Ovary (tissue), 9 donors: ENCODE measurements around the gene SLC38A1. TPM values are rescaled to one million over a fixed set of nuclear protein-coding genes. Genes with fewer than 3 reads are reported as not detected.

Source experiments
- DNase-seq, 5 donors: peaks; one replicate each; pipeline ENCODE4 v3.0.0-alpha.2; 2019 to 2020
- H3K27ac ChIP-seq, 2 donors: fragments of 200-600 bp; one replicate each; pipeline versions ENCODE4 v1.5.1 to v1.8.0; 2019 to 2022
- H3K27me3 ChIP-seq: fragments of 200-600 bp; one replicate; pipeline ENCODE4 v1.8.0; 2022
- H3K36me3 ChIP-seq: fragments of 200-600 bp; sonication (generic); one replicate; pipeline ENCODE4 v1.5.1; 2019
- H3K4me1 ChIP-seq: one replicate; pipeline ENCODE4 v1.8.1; 2013; ENCODE audit warnings: mild to moderate bottlenecking, moderate library complexity; ENCODE audit not compliant: insufficient read depth
- H3K4me3 ChIP-seq: fragments of 200-600 bp; sonication (generic); one replicate; pipeline ENCODE4 v1.5.1; 2017
- H3K9me3 ChIP-seq, 2 donors: fragments of 200-600 bp in 1 of 2; sonication (generic) in 1 of 2; one replicate each; pipeline versions ENCODE4 v1.5.1 to v1.8.1; 2013 to 2019; ENCODE audit warnings: mild to moderate bottlenecking in 1 of 2, moderate library complexity in 1 of 2
- CTCF ChIP-seq, 3 donors: fragments of 450-650 bp in 2 of 3; fragments of 200-600 bp in 1 of 3; IDR thresholded peaks; one replicate each; pipeline versions ENCODE4 v1.5.1 to v1.8.0; 2016 to 2022; ENCODE audit warnings: antibody characterized with exemption in 3 of 3, mild to moderate bottlenecking in 1 of 3
- EP300 ChIP-seq: sonication (generic); formaldehyde crosslinking; IDR thresholded peaks from one replicate; pipeline ENCODE4 v1.6.1; 2017; ENCODE audit warnings: antibody characterized with exemption
- POLR2A ChIP-seq: fragments of 450-650 bp; IDR thresholded peaks from one replicate; pipeline ENCODE4 v1.6.1; 2017; ENCODE audit warnings: antibody characterized with exemption, mild to moderate bottlenecking, moderate library complexity
- WGBS, 3 donors: extraction: QIAGEN DNeasy Blood & Tissue Kit in 1 of 3; methylation state at CpG; one replicate each; pipeline versions ENCODE4 v1.1.5 to v1.1.7; 2013 to 2017; 5-methylcytosine and 5-hydroxymethylcytosine counted together
- intact Hi-C, 4 donors: fragments of 100-400 bp; cut with DNase I; formaldehyde crosslinking; loops; one replicate each; pipeline versions ENCODE4 v1.11.0 to v1.15.1; 2022 to 2023
- polyA plus RNA-seq, 2 donors: library from polyadenylated mRNA; stranded (reverse); fragments of 200-250 nt in 1 of 2; fragments of 350-450 nt in 1 of 2; fragmentation: Illumina TruSeq in 1 of 2; extraction: RNeasy Lipid Tissue Mini Kit (QIAGEN cat#74804) in 1 of 2; gene quantifications; one replicate each; pipeline ENCODE4 v1.2.3, GENCODE V29; 2013 to 2014
- total RNA-seq, 7 donors: library from RNA; depleted of rRNA in 2 of 7; stranded (reverse); fragments of >200 nt in 2 of 7; fragmentation: NEBNext Ultra II Directional in 3 of 7; extraction: Animal tissue kit (Norgen Biotek cat#: 25700) in 3 of 7; gene quantifications; one replicate each; pipeline versions ENCODE4 v1.1.0 to v1.2.4, GENCODE V29; 2016 to 2023
- donor health status: DM: no; HTN: no; CAD: no; lungs with moderate emphysema.
- donor health status: DM: no; HTN: no; CAD: no.
- donor health status: Bipolar disorder and iron deficiency.
- donor health status: DM: yes; HTN: yes; CAD: no.
- donor health status: DM: no; HTN: no; CAD: no.
- donor health status: DM: yes; HTN: yes; CAD: no.

Gene SLC38A1
- total and polyA plus RNA-seq, 9 donors: 4.6 to 86.3 (median 27.9) TPM

GRCh38 chr12:46219132-46219876 lies 49.5 kb downstream of the SLC38A1 start:
- H3K4me3 ChIP-seq: no peak overlapping the region
- no peaks in the 10 kb centered on the region for H3K9me3 ChIP-seq
- WGBS, 3 donors: 93 to 97% (median 94%) methylated on average over 2 of the region's 2 CpGs
- H3K27ac ChIP-seq: no peak overlapping the region
- H3K36me3 ChIP-seq: no peaks in the 10 kb centered on the region
- TF ChIP-seq CTCF (IDR thresholded peaks at IDR 0.05): no peak
- no peak for TF ChIP-seq POLR2A
- no peak for TF ChIP-seq EP300
- DNase-seq: no peak
- intact Hi-C loops: no loop called here
- H3K27me3 ChIP-seq: no peaks in the 10 kb centered on the region
- H3K4me1 ChIP-seq: no peaks in the 10 kb centered on the region

- no peak overlapping the region for H3K27ac ChIP-seq
- no peak for DNase-seq
- H3K4me3 ChIP-seq: no peak overlapping the region
- no peaks in the 10 kb centered on the region for H3K27me3 ChIP-seq
- no peaks in the 10 kb centered on the region for H3K36me3 ChIP-seq
- H3K4me1 ChIP-seq: no peaks in the 10 kb centered on the region
- intact Hi-C loops: no loop called here
- H3K9me3 ChIP-seq: no peaks in the 10 kb centered on the region
- WGBS, 3 donors: 89 to 92% (median 91%) methylated on average over 10 of the region's 10 CpGs
- TF ChIP-seq CTCF (IDR thresholded peaks at IDR 0.05) (no peak), EP300 (no peak), POLR2A (no peak)
Observed at GRCh38 chr12:46218322-46219095, 50.3 kb downstream of the SLC38A1 start.

GRCh38 chr12:46217541-46218321 lies 51.1 kb downstream of the SLC38A1 start:
- TF ChIP-seq CTCF (IDR thresholded peaks at IDR 0.05) (no peak), POLR2A (no peak), EP300 (no peak)
- Histone ChIP-seq H3K27me3 (no peaks in the 10 kb centered on the region), H3K4me3 (no peak overlapping the region), H3K36me3 (no peaks in the 10 kb centered on the region), H3K27ac (no peak overlapping the region), H3K4me1 (no peaks in the 10 kb centered on the region), H3K9me3 (no peaks in the 10 kb centered on the region)
- 43 to 58% (median 45%) methylated on average over 6 of the region's 6 CpGs for WGBS, 3 donors
- intact Hi-C loops: no loop called here
- no peak for DNase-seq

GRCh38 chr12:46214668-46215436 lies 54.0 kb downstream of the SLC38A1 start:
- Histone ChIP-seq H3K36me3 (no peaks in the 10 kb centered on the region), H3K4me1 (no peaks in the 10 kb centered on the region), H3K4me3 (no peak overlapping the region), H3K27ac (no peak overlapping the region), H3K9me3 (no peaks in the 10 kb centered on the region), H3K27me3 (no peaks in the 10 kb centered on the region)
- TF ChIP-seq CTCF (IDR thresholded peaks at IDR 0.05) (no peak), POLR2A (no peak), EP300 (no peak)
- WGBS, 3 donors: 60 to 61% (median 60%) methylated on average over 7 of the region's 7 CpGs
- DNase-seq: no peak
- intact Hi-C loops: no loop called here
